WTC11 (cell line): ENCODE results near the gene SLTM. TPM values are rescaled to one million over a fixed set of nuclear protein-coding genes. Genes with fewer than 3 reads are reported as not detected.
"Not testable (repeated sequence)": the region's sequence is repeated elsewhere in the genome, so short reads cannot be mapped to it uniquely, and the experiment has no call there.

Experiments
- ATAC-seq: fragments of 200-7000 bp; cut with Tn5 transposase; 2 replicates; pipeline ENCODE4 v1.10.0; 2021; ENCODE audit warnings: mild to moderate bottlenecking, moderate library complexity
- CTCF ChIA-PET: fragments of 300-600 bp; sonication (Branson Sonifier 250); formaldehyde crosslinking; loops from one replicate; lab custom pipeline; 2021; ENCODE audit warnings: antibody characterized with exemption; lab: Charles Lee
- POLR2A ChIA-PET: fragments of 350-600 bp; sonication (Branson Sonifier 250); formaldehyde crosslinking; loops from one replicate; lab custom pipeline; 2021; ENCODE audit warnings: antibody characterized with exemption; lab: Charles Lee
- DNase-seq: peaks from one replicate; pipeline ENCODE4 v3.0.0; 2021; ENCODE audit warnings: low spot score
- H3K27ac Mint-ChIP-seq: 2 replicates; pipeline ENCODE4 v1.8.0; 2021; ENCODE audit warnings: mixed read lengths
- H3K27me3 Mint-ChIP-seq: 2 replicates; pipeline ENCODE4 v1.8.0; 2021; ENCODE audit warnings: low read depth, mild to moderate bottlenecking, moderate library complexity, mixed read lengths
- H3K36me3 Mint-ChIP-seq: 2 replicates; pipeline ENCODE4 v1.8.0; 2021; ENCODE audit warnings: mixed read lengths
- H3K4me1 Mint-ChIP-seq: 2 replicates; pipeline ENCODE4 v1.8.0; 2022; ENCODE audit warnings: mixed read lengths
- H3K4me3 Mint-ChIP-seq: 2 replicates; pipeline ENCODE4 v1.8.0; 2021; ENCODE audit warnings: mild to moderate bottlenecking, moderate library complexity, mixed read lengths
- H3K9me3 Mint-ChIP-seq: 2 replicates; pipeline ENCODE4 v1.8.0; 2021; ENCODE audit warnings: mixed read lengths
- ESRRA ChIP-seq: sonication (generic); formaldehyde crosslinking; IDR thresholded peaks from 2 replicates; pipeline ENCODE4 v1.8.1; 2022; ENCODE audit warnings: mild to moderate bottlenecking, missing genetic modification reagents, borderline replicate concordance
- ETV6 ChIP-seq: sonication (generic); formaldehyde crosslinking; IDR thresholded peaks from 2 replicates; pipeline ENCODE4 v1.8.1; 2022; ENCODE audit warnings: mild to moderate bottlenecking, missing genetic modification reagents
- FOXJ3 ChIP-seq: sonication (generic); formaldehyde crosslinking; IDR thresholded peaks from 2 replicates; pipeline ENCODE4 v1.9.0; 2021; ENCODE audit warnings: missing genetic modification reagents, mild to moderate bottlenecking, borderline replicate concordance
- HMGA2 ChIP-seq: fragments of 250-450 bp; sonication (Bioruptor Pico); IDR thresholded peaks from 2 replicates; pipeline ENCODE4 v1.4.0; 2021; ENCODE audit warnings: mild to moderate bottlenecking, moderate library complexity
- JUN ChIP-seq: sonication (generic); formaldehyde crosslinking; IDR thresholded peaks from 2 replicates; pipeline ENCODE4 v1.8.0; 2023; ENCODE audit warnings: mild to moderate bottlenecking, missing genetic modification reagents
- NFYB ChIP-seq: sonication (generic); formaldehyde crosslinking; conservative IDR thresholded peaks from 2 replicates; pipeline ENCODE4 v1.8.0; 2022; ENCODE audit warnings: low read depth, missing genetic modification reagents
- NR2C2 ChIP-seq: sonication (generic); formaldehyde crosslinking; IDR thresholded peaks from 2 replicates; pipeline ENCODE4 v1.8.0; 2022; ENCODE audit warnings: mild to moderate bottlenecking, missing genetic modification reagents
- PRRX2 ChIP-seq: fragments of 250-450 bp; sonication (Bioruptor Pico); IDR thresholded peaks from 2 replicates; pipeline ENCODE4 v1.8.0; 2021; ENCODE audit warnings: mild to moderate bottlenecking
- RELA ChIP-seq: sonication (generic); formaldehyde crosslinking; IDR thresholded peaks from 2 replicates; pipeline ENCODE4 v1.8.1; 2022; ENCODE audit warnings: missing genetic modification reagents, mild to moderate bottlenecking, borderline replicate concordance
- SOX15 ChIP-seq: fragments of 250-450 bp; sonication (Bioruptor Pico); IDR thresholded peaks from 2 replicates; pipeline ENCODE4 v1.9.0; 2021; ENCODE audit warnings: mild to moderate bottlenecking
- TEAD4 ChIP-seq: sonication (generic); formaldehyde crosslinking; IDR thresholded peaks from 2 replicates; pipeline ENCODE4 v1.8.0; 2022; ENCODE audit warnings: mild to moderate bottlenecking, missing genetic modification reagents
- TP53 ChIP-seq: sonication (generic); formaldehyde crosslinking; IDR thresholded peaks from 2 replicates; pipeline ENCODE4 v1.8.1; 2023; ENCODE audit warnings: mild to moderate bottlenecking, missing genetic modification reagents
- ZBTB21 ChIP-seq: sonication (generic); formaldehyde crosslinking; IDR thresholded peaks from 2 replicates; pipeline ENCODE4 v1.8.1; 2023; ENCODE audit warnings: mild to moderate bottlenecking, missing genetic modification reagents, borderline replicate concordance
- ZNF423 ChIP-seq: fragments of 250-450 bp; sonication (Bioruptor Pico); IDR thresholded peaks from 2 replicates; pipeline ENCODE4 v2.1.2; 2022; ENCODE audit warnings: mild to moderate bottlenecking, moderate library complexity
- total RNA-seq: library from RNA; stranded (reverse); gene quantifications from 3 replicates; pipeline ENCODE4 v1.2.3, GENCODE V29; 2021
- TF ChIP-seq, protein P1 (sequence below): fragments of 250-450 bp; sonication (Bioruptor Pico); IDR thresholded peaks from 2 replicates; pipeline ENCODE4 v2.1.2; 2022; ENCODE audit warnings: mild to moderate bottlenecking, moderate library complexity
- TF ChIP-seq, protein P2 (sequence below): sonication (generic); formaldehyde crosslinking; conservative IDR thresholded peaks from 2 replicates; pipeline ENCODE4 v1.8.1; 2023; ENCODE audit warnings: mild to moderate bottlenecking, low read depth, missing genetic modification reagents, moderate library complexity
- TF ChIP-seq, protein P3 (sequence below): sonication (generic); formaldehyde crosslinking; IDR thresholded peaks from 2 replicates; pipeline ENCODE4 v1.8.1; 2023; ENCODE audit warnings: mild to moderate bottlenecking, missing genetic modification reagents, borderline replicate concordance

SLTM gene
- total RNA-seq, 1 experiment from 2014 or later: 126 TPM

DNA sequence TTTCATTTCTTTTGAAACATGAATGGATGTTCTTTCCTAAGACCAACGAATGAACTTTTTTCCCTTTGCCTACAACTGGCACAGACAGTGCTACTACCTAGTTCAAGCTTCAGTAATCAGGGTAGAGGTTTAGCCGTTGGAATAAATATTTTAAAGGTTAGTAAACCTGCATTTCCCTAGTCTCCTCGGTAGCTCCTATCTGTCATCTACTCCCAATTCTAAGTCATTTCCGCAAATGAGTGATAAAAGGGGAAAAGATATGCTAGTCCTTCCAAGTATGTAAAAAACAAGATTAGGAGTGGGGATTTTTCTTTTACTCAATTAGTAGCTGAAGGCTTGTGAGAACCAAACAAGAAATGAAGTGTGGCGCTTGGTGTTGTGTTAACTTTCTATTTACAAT, 15.2 kb downstream of the SLTM start:
- POLR2A ChIA-PET: no interaction called here
- H3K4me3 Mint-ChIP-seq: no peak overlapping the region
- TF ChIP-seq NR2C2 (CRISPR knock-in tag): no peak
- no peak for TF ChIP-seq TP53
- TF ChIP-seq, protein P1, sequence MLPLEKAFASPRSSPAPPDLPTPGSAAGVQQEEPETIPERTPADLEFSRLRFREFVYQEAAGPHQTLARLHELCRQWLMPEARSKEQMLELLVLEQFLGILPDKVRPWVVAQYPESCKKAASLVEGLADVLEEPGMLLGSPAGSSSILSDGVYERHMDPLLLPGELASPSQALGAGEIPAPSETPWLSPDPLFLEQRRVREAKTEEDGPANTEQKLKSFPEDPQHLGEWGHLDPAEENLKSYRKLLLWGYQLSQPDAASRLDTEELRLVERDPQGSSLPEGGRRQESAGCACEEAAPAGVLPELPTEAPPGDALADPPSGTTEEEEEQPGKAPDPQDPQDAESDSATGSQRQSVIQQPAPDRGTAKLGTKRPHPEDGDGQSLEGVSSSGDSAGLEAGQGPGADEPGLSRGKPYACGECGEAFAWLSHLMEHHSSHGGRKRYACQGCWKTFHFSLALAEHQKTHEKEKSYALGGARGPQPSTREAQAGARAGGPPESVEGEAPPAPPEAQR: no peak
- no peak for TF ChIP-seq ETV6 (CRISPR knock-in tag)
- no peak for TF ChIP-seq PRRX2 (CRISPR knock-in tag)
- TF ChIP-seq FOXJ3 (CRISPR knock-in tag): no peak
- no peak for TF ChIP-seq ESRRA
- TF ChIP-seq ZNF423 (CRISPR knock-in tag): no peak
- TF ChIP-seq, all 79 proteins: peak for 0
- H3K27me3 Mint-ChIP-seq: no peaks in the 10 kb centered on the region
- H3K27ac Mint-ChIP-seq: peak overlapping the region; percentile 55; the same call in 1 of the 2 replicates
- CTCF ChIA-PET: no interaction called here
- peaks cover 41% of the 10 kb centered on the region for H3K36me3 Mint-ChIP-seq
- no peaks in the 10 kb centered on the region for H3K9me3 Mint-ChIP-seq
- peaks cover 8% of the 10 kb centered on the region; the same call in 1 of the 2 replicates for H3K4me1 Mint-ChIP-seq
- DNase-seq (no peak), ATAC-seq (no peak)

DNA sequence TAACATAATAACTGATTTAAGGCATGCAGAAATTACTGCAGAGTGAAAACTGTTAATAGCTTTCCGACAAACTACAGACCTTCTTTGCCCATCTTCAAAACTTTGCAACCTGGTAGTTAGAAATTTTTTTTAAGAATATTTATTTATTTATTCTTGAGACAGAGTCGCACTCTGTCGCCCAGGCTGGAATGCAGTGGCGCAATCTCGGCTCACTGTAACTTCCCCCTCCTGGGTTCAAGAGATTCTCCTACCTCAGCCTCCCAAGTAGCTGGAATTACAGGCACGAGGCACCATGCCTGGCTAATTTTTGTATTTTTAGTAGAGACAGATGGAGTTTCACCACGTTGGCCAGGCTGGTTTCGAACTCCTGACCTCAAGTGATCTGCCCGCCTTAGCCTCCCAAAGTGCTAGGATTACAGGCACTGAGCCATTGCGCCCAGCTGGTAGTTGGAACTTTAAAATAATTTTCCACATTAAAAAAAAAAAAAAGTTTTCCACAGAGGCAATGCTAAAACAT, 15.8 kb downstream of the SLTM start:
- H3K4me1 Mint-ChIP-seq, H3K4me3 Mint-ChIP-seq, CTCF ChIA-PET, ATAC-seq, H3K9me3 Mint-ChIP-seq, DNase-seq, H3K27me3 Mint-ChIP-seq: not testable (repeated sequence)
- peaks cover 45% of the 10 kb centered on the region for H3K36me3 Mint-ChIP-seq
- POLR2A ChIA-PET: interaction anchor here (0.6 kb wide), 1 partner anchor 19 kb away, joined by 4 read pairs; no protein-coding TSS in a partner anchor
- peak overlapping the region; percentile 15; the same call in 1 of the 2 replicates for H3K27ac Mint-ChIP-seq

DNA sequence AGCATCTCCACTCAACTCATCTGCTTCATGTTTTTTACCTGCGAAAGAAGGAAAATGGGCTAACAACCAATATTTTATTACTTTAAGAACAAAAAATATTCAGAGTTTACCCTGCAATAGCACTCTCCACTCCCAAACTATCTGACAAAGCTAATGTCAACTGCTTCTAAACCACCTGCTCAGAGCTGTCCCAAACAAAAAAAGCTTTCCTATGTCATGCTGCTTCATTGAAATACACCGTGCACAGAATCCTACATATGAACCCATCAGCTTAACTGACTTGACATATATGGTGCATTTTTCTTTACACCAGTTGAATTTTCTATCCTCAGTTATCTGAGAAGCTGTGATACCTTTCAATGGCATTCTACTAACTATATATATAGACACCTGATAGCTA, 16.5 kb downstream of the SLTM start:
- Mint-ChIP-seq H3K4me1 (peaks cover 11% of the 10 kb centered on the region; the same call in 1 of the 2 replicates), H3K27ac (peak overlapping the region; percentile 54; the same call in 1 of the 2 replicates), H3K36me3 (peaks cover 51% of the 10 kb centered on the region), H3K27me3 (no peaks in the 10 kb centered on the region), H3K9me3 (no peaks in the 10 kb centered on the region), H3K4me3 (no peak overlapping the region)
- TF ChIP-seq, protein P2, sequence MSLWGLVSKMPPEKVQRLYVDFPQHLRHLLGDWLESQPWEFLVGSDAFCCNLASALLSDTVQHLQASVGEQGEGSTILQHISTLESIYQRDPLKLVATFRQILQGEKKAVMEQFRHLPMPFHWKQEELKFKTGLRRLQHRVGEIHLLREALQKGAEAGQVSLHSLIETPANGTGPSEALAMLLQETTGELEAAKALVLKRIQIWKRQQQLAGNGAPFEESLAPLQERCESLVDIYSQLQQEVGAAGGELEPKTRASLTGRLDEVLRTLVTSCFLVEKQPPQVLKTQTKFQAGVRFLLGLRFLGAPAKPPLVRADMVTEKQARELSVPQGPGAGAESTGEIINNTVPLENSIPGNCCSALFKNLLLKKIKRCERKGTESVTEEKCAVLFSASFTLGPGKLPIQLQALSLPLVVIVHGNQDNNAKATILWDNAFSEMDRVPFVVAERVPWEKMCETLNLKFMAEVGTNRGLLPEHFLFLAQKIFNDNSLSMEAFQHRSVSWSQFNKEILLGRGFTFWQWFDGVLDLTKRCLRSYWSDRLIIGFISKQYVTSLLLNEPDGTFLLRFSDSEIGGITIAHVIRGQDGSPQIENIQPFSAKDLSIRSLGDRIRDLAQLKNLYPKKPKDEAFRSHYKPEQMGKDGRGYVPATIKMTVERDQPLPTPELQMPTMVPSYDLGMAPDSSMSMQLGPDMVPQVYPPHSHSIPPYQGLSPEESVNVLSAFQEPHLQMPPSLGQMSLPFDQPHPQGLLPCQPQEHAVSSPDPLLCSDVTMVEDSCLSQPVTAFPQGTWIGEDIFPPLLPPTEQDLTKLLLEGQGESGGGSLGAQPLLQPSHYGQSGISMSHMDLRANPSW (CRISPR knock-in tag): no peak
- no peak for TF ChIP-seq HMGA2 (CRISPR knock-in tag)
- no peak for TF ChIP-seq ZBTB21 (CRISPR knock-in tag)
- TF ChIP-seq, protein P3, sequence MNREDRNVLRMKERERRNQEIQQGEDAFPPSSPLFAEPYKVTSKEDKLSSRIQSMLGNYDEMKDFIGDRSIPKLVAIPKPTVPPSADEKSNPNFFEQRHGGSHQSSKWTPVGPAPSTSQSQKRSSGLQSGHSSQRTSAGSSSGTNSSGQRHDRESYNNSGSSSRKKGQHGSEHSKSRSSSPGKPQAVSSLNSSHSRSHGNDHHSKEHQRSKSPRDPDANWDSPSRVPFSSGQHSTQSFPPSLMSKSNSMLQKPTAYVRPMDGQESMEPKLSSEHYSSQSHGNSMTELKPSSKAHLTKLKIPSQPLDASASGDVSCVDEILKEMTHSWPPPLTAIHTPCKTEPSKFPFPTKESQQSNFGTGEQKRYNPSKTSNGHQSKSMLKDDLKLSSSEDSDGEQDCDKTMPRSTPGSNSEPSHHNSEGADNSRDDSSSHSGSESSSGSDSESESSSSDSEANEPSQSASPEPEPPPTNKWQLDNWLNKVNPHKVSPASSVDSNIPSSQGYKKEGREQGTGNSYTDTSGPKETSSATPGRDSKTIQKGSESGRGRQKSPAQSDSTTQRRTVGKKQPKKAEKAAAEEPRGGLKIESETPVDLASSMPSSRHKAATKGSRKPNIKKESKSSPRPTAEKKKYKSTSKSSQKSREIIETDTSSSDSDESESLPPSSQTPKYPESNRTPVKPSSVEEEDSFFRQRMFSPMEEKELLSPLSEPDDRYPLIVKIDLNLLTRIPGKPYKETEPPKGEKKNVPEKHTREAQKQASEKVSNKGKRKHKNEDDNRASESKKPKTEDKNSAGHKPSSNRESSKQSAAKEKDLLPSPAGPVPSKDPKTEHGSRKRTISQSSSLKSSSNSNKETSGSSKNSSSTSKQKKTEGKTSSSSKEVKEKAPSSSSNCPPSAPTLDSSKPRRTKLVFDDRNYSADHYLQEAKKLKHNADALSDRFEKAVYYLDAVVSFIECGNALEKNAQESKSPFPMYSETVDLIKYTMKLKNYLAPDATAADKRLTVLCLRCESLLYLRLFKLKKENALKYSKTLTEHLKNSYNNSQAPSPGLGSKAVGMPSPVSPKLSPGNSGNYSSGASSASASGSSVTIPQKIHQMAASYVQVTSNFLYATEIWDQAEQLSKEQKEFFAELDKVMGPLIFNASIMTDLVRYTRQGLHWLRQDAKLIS (CRISPR knock-in tag): no peak
- TF ChIP-seq SOX15 (CRISPR knock-in tag): no peak
- no peak for TF ChIP-seq ZNF423 (CRISPR knock-in tag)
- TF ChIP-seq TEAD4 (CRISPR knock-in tag): no peak
- no peak for TF ChIP-seq RELA (CRISPR knock-in tag)
- no peak for TF ChIP-seq NFYB (CRISPR knock-in tag)
- no peak for TF ChIP-seq JUN (CRISPR knock-in tag)
- ChIA-PET CTCF (no interaction called here), POLR2A (interaction anchor here (0.6 kb wide), 1 partner anchor 19 kb away, joined by 4 read pairs; no protein-coding TSS in a partner anchor)
- DNase-seq (no peak), ATAC-seq (no peak)
